ENCODE data around the gene GRB7.

DNA sequence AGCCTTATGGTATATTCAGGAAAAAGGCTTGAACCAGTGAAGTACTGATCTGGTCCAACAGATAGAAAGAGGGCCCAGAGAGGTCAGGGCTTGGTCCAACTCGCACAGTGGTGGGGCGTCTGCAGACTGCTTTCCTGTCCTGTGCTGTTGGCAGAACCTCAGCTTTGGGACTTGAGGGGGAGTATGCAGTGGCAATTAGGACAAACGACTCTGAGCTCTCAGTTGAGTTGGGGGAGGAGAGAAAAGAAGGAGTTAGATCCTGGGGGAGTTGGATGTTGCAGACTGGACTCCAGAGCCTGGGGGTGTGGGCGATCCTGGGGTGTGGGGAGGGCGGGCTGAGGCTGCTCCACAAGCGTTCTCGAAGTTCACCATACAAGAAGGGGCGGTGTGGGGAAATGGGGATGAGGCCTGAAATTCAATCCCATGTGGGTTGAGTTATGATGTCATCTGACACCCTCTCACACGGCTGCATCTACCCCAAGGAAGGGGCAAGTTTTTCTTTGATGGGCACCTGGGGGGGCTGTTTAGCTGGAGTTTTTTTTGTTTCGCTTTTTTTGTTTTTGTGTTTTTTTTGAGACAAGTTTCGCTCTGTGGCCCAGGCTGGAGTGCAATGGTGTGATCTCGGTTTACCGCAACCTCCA, 14.6 kb downstream of the GRB7 start:
- TF ChIP-seq, protein P1, sequence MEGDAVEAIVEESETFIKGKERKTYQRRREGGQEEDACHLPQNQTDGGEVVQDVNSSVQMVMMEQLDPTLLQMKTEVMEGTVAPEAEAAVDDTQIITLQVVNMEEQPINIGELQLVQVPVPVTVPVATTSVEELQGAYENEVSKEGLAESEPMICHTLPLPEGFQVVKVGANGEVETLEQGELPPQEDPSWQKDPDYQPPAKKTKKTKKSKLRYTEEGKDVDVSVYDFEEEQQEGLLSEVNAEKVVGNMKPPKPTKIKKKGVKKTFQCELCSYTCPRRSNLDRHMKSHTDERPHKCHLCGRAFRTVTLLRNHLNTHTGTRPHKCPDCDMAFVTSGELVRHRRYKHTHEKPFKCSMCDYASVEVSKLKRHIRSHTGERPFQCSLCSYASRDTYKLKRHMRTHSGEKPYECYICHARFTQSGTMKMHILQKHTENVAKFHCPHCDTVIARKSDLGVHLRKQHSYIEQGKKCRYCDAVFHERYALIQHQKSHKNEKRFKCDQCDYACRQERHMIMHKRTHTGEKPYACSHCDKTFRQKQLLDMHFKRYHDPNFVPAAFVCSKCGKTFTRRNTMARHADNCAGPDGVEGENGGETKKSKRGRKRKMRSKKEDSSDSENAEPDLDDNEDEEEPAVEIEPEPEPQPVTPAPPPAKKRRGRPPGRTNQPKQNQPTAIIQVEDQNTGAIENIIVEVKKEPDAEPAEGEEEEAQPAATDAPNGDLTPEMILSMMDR (IDR thresholded peaks at IDR 0.05) = no peak
- TF ChIP-seq EZH2 (IDR thresholded peaks at IDR 0.05; ENCODE audit: borderline replicate concordance, insufficient read depth, low read depth, low read length, poor library complexity, severe bottlenecking) = no peak

Data from B cell (primary cell).